IPS-18a (cell line): ENCODE measurements around the gene CDIP1.

Experiments used
- H3K27ac ChIP-seq: one replicate; pipeline ENCODE4 v1.5.1; 2013; ENCODE audit warnings: low read length
- H3K27me3 ChIP-seq: one replicate; pipeline ENCODE4 v1.6.1; 2013; ENCODE audit warnings: mild to moderate bottlenecking, low read length; ENCODE audit not compliant: control insufficient read depth, insufficient read depth
- H3K36me3 ChIP-seq: one replicate; pipeline ENCODE4 v1.6.1; 2013; ENCODE audit warnings: low read depth, low read length; ENCODE audit not compliant: control insufficient read depth
- H3K4me1 ChIP-seq: one replicate; pipeline ENCODE4 v1.6.1; 2013; ENCODE audit warnings: low read depth, low read length; ENCODE audit not compliant: control insufficient read depth
- H3K4me3 ChIP-seq: one replicate; pipeline ENCODE4 v1.5.1; 2013; ENCODE audit warnings: low read length
- H3K9ac ChIP-seq: one replicate; pipeline ENCODE4 v1.6.1; 2013; ENCODE audit warnings: mild to moderate bottlenecking, low read length, moderate library complexity
- H3K9me3 ChIP-seq: one replicate; pipeline ENCODE4 v1.6.1; 2013; ENCODE audit warnings: low read depth, low read length; ENCODE audit not compliant: control insufficient read depth

CDIP1 gene

GRCh38 chr16:4524571-4524970 is 14.0 kb downstream of the CDIP1 start:
- Histone ChIP-seq H3K27me3 (no peaks in the 10 kb centered on the region), H3K27ac (no peak overlapping the region), H3K36me3 (no peaks in the 10 kb centered on the region), H3K9ac (no peak overlapping the region), H3K9me3 (no peaks in the 10 kb centered on the region), H3K4me1 (peaks cover 26% of the 10 kb centered on the region), H3K4me3 (no peak overlapping the region)

- no peaks in the 10 kb centered on the region for H3K9me3 ChIP-seq
- H3K9ac ChIP-seq = no peak overlapping the region
- H3K4me1 ChIP-seq = peaks cover 18% of the 10 kb centered on the region
- no peaks in the 10 kb centered on the region for H3K27me3 ChIP-seq
- H3K4me3 ChIP-seq = no peak overlapping the region
- no peaks in the 10 kb centered on the region for H3K36me3 ChIP-seq
- no peak overlapping the region for H3K27ac ChIP-seq
These were observed 14.9 kb downstream of the CDIP1 start for GRCh38 chr16:4523686-4524085.

GRCh38 chr16:4522051-4522581 is 16.5 kb downstream of the CDIP1 start:
- H3K9me3 ChIP-seq = no peaks in the 10 kb centered on the region
- no peak overlapping the region for H3K9ac ChIP-seq
- no peak overlapping the region for H3K27ac ChIP-seq
- no peak overlapping the region for H3K4me3 ChIP-seq
- peaks cover 18% of the 10 kb centered on the region for H3K4me1 ChIP-seq
- no peaks in the 10 kb centered on the region for H3K27me3 ChIP-seq
- H3K36me3 ChIP-seq = no peaks in the 10 kb centered on the region

- H3K4me1 ChIP-seq = peaks cover 18% of the 10 kb centered on the region
- no peaks in the 10 kb centered on the region for H3K9me3 ChIP-seq
- H3K27ac ChIP-seq = no peak overlapping the region
- no peak overlapping the region for H3K9ac ChIP-seq
- no peaks in the 10 kb centered on the region for H3K27me3 ChIP-seq
- no peaks in the 10 kb centered on the region for H3K36me3 ChIP-seq
- H3K4me3 ChIP-seq = no peak overlapping the region
These were observed 17.7 kb downstream of the CDIP1 start for GRCh38 chr16:4520913-4521312.

GRCh38 chr16:4519274-4520058 is 19.1 kb downstream of the CDIP1 start:
- Histone ChIP-seq H3K9ac (no peak overlapping the region), H3K27ac (no peak overlapping the region), H3K36me3 (no peaks in the 10 kb centered on the region), H3K27me3 (no peaks in the 10 kb centered on the region), H3K9me3 (no peaks in the 10 kb centered on the region), H3K4me3 (no peak overlapping the region), H3K4me1 (peaks cover 18% of the 10 kb centered on the region)

GRCh38 chr16:4517812-4518680 is 20.5 kb downstream of the CDIP1 start:
- no peaks in the 10 kb centered on the region for H3K27me3 ChIP-seq
- H3K9me3 ChIP-seq = no peaks in the 10 kb centered on the region
- peaks cover 13% of the 10 kb centered on the region for H3K4me1 ChIP-seq
- H3K9ac ChIP-seq = no peak overlapping the region
- peaks cover 4% of the 10 kb centered on the region for H3K36me3 ChIP-seq
- H3K4me3 ChIP-seq = no peak overlapping the region
- H3K27ac ChIP-seq = no peak overlapping the region

GRCh38 chr16:4515611-4516233 is 22.9 kb downstream of the CDIP1 start:
- H3K9ac ChIP-seq = no peak overlapping the region
- H3K4me3 ChIP-seq = no peak overlapping the region
- H3K4me1 ChIP-seq = no peaks in the 10 kb centered on the region
- H3K9me3 ChIP-seq = no peaks in the 10 kb centered on the region
- H3K27ac ChIP-seq = no peak overlapping the region
- H3K27me3 ChIP-seq = no peaks in the 10 kb centered on the region
- peaks cover 13% of the 10 kb centered on the region for H3K36me3 ChIP-seq

- Histone ChIP-seq H3K4me3 (no peak overlapping the region), H3K27ac (no peak overlapping the region), H3K9ac (no peak overlapping the region), H3K27me3 (no peaks in the 10 kb centered on the region), H3K36me3 (peaks cover 19% of the 10 kb centered on the region), H3K9me3 (no peaks in the 10 kb centered on the region), H3K4me1 (no peaks in the 10 kb centered on the region)
These were observed 24.0 kb downstream of the CDIP1 start for GRCh38 chr16:4514606-4515005.

GRCh38 chr16:4513881-4514280 is 24.7 kb downstream of the CDIP1 start:
- Histone ChIP-seq H3K4me3 (no peak overlapping the region), H3K27ac (no peak overlapping the region), H3K36me3 (peaks cover 22% of the 10 kb centered on the region), H3K9ac (no peak overlapping the region), H3K9me3 (no peaks in the 10 kb centered on the region), H3K27me3 (no peaks in the 10 kb centered on the region), H3K4me1 (no peaks in the 10 kb centered on the region)

- Histone ChIP-seq H3K9ac (no peak overlapping the region), H3K27me3 (no peaks in the 10 kb centered on the region), H3K27ac (no peak overlapping the region), H3K36me3 (peaks cover 22% of the 10 kb centered on the region), H3K4me3 (no peak overlapping the region), H3K9me3 (no peaks in the 10 kb centered on the region), H3K4me1 (no peaks in the 10 kb centered on the region)
These were observed 25.3 kb downstream of the CDIP1 start for GRCh38 chr16:4513086-4513860.

GRCh38 chr16:4512473-4512872 is 26.1 kb downstream of the CDIP1 start:
- Histone ChIP-seq H3K9me3 (no peaks in the 10 kb centered on the region), H3K36me3 (peaks cover 30% of the 10 kb centered on the region)

More at GRCh38 chr16:4512473-4512872, 26.1 kb downstream of the CDIP1 start:
- H3K27ac ChIP-seq = no peak overlapping the region
- no peak overlapping the region for H3K9ac ChIP-seq
- no peak overlapping the region for H3K4me3 ChIP-seq
- H3K4me1 ChIP-seq = no peaks in the 10 kb centered on the region
- H3K27me3 ChIP-seq = no peaks in the 10 kb centered on the region
